GM23338 (cell line): ENCODE data around the gene FASTKD2. TPM values are rescaled to one million over a fixed set of nuclear protein-coding genes. Genes with fewer than 3 reads are reported as not detected.

Experiments used
- ATAC-seq: fragments of 200-7000 bp; cut with Tn5 transposase; 3 replicates; pipeline ENCODE4 v1.9.1; 2020
- DNase-seq: peaks from one replicate; pipeline ENCODE4 v3.0.0-alpha.2; 2015; ENCODE audit warnings: low spot score
- H2AFZ ChIP-seq: fragments of 200-600 bp; sonication (generic); 2 replicates; pipeline ENCODE4 v1.8.0; 2016; ENCODE audit warnings: antibody characterized with exemption, mild to moderate bottlenecking, moderate library complexity
- H3F3A ChIP-seq: fragments of 200-600 bp; sonication (generic); replicated peaks from 2 replicates; pipeline ENCODE4 v1.8.0; 2017; ENCODE audit warnings: antibody characterized with exemption, mixed run types, low read depth
- H3K27ac ChIP-seq: fragments of 200-600 bp; sonication (generic); 2 replicates; pipeline ENCODE4 v1.6.1; 2016; ENCODE audit warnings: low read depth
- H3K27me3 ChIP-seq: fragments of 200-600 bp; sonication (generic); 2 replicates; pipeline ENCODE4 v1.8.0; 2016; ENCODE audit warnings: mild to moderate bottlenecking, mixed run types, moderate library complexity; ENCODE audit not compliant: insufficient read depth
- H3K36me3 ChIP-seq: fragments of 200-600 bp; sonication (generic); 2 replicates; pipeline ENCODE4 v1.8.0; 2016; ENCODE audit warnings: mild to moderate bottlenecking; ENCODE audit not compliant: insufficient read depth
- H3K4me1 ChIP-seq: fragments of 200-600 bp; sonication (generic); 2 replicates; pipeline ENCODE4 v1.8.0; 2016; ENCODE audit warnings: mild to moderate bottlenecking, moderate library complexity; ENCODE audit not compliant: insufficient read depth
- H3K4me2 ChIP-seq: fragments of 200-600 bp; sonication (generic); 2 replicates; pipeline ENCODE4 v1.7.1; 2017; ENCODE audit warnings: mixed run types
- H3K4me3 ChIP-seq: fragments of 200-600 bp; sonication (generic); 2 replicates; pipeline ENCODE4 v1.6.1; 2016; ENCODE audit warnings: mixed run types
- H3K79me2 ChIP-seq: fragments of 200-600 bp; sonication (generic); replicated peaks from 2 replicates; pipeline ENCODE4 v1.8.0; 2017; ENCODE audit warnings: mild to moderate bottlenecking; ENCODE audit not compliant: insufficient read depth
- H3K9me2 ChIP-seq: fragments of 200-600 bp; sonication (generic); 2 replicates; pipeline ENCODE4 v1.8.0; 2017; ENCODE audit not compliant: insufficient read depth
- H4K20me1 ChIP-seq: fragments of 200-600 bp; sonication (generic); replicated peaks from 2 replicates; pipeline ENCODE4 v1.8.0; 2017; ENCODE audit warnings: mild to moderate bottlenecking; ENCODE audit not compliant: insufficient read depth
- H3K27ac Mint-ChIP-seq: 2 replicates; pipeline ENCODE4 v1.8.0; 2020; ENCODE audit warnings: inconsistent platforms, mild to moderate bottlenecking, moderate library complexity, mixed read lengths
- H3K27me3 Mint-ChIP-seq: 3 replicates; pipeline ENCODE4 v1.8.0; 2022; ENCODE audit warnings: low read depth, mild to moderate bottlenecking, moderate library complexity, mixed read lengths, inconsistent platforms; ENCODE audit not compliant: insufficient read depth, poor library complexity
- H3K36me3 Mint-ChIP-seq: 3 replicates; pipeline ENCODE4 v1.8.0; 2021; ENCODE audit warnings: low read depth, mild to moderate bottlenecking, inconsistent platforms, moderate library complexity, mixed read lengths
- H3K4me1 Mint-ChIP-seq: 3 replicates; pipeline ENCODE4 v1.8.0; 2020; ENCODE audit warnings: mild to moderate bottlenecking, inconsistent platforms, mixed read lengths
- H3K4me3 Mint-ChIP-seq: 3 replicates; pipeline ENCODE4 v1.8.0; 2021; ENCODE audit warnings: moderate library complexity, mild to moderate bottlenecking, inconsistent platforms, mixed read lengths
- H3K9me3 Mint-ChIP-seq: 3 replicates; pipeline ENCODE4 v1.8.0; 2020; ENCODE audit warnings: moderate library complexity, mild to moderate bottlenecking, inconsistent platforms, mixed read lengths
- EZH2 ChIP-seq: fragments of 200-600 bp; sonication (generic); IDR thresholded peaks from one replicate; pipeline ENCODE4 v1.8.0; 2017; ENCODE audit warnings: antibody characterized with exemption, mild to moderate bottlenecking, low read depth; ENCODE audit not compliant: unreplicated experiment
- EZH2phosphoT487 ChIP-seq: fragments of 200-600 bp; sonication (generic); IDR thresholded peaks from one replicate; pipeline ENCODE4 v1.8.1; 2018; ENCODE audit warnings: antibody characterized with exemption; ENCODE audit not compliant: unreplicated experiment
- JUNB ChIP-seq: IDR thresholded peaks from one replicate; pipeline ENCODE4 v1.6.1; 2016; ENCODE audit warnings: antibody characterized with exemption; ENCODE audit not compliant: unreplicated experiment
- NANOG ChIP-seq: IDR thresholded peaks from 2 replicates; pipeline ENCODE4 v1.6.1; 2016; ENCODE audit warnings: antibody characterized with exemption, borderline replicate concordance
- POLR2AphosphoS5 ChIP-seq: IDR thresholded peaks from 2 replicates; pipeline ENCODE4 v1.6.1; 2016; ENCODE audit warnings: antibody characterized with exemption, low read depth
- REST ChIP-seq: IDR thresholded peaks from one replicate; pipeline ENCODE4 v1.6.1; 2018; ENCODE audit warnings: antibody characterized with exemption; ENCODE audit not compliant: unreplicated experiment
- ZNF331 ChIP-seq: fragments of 250-450 bp; sonication (Bioruptor Pico); IDR thresholded peaks from 2 replicates; pipeline ENCODE4 v1.5.0; 2020; ENCODE audit warnings: low read depth, mild to moderate bottlenecking, moderate library complexity
- long read RNA-seq: library from polyadenylated mRNA; unstranded; transcript quantifications from one replicate; pipeline ENCODE4 v2.0.0, GENCODE V29; 2020; ENCODE audit not compliant: unreplicated experiment
- polyA plus RNA-seq: library from polyadenylated mRNA; unstranded; fragments of >200 nt; fragmentation: Nextera tagmentation; extraction: Ambion mirVana; gene quantifications from 2 replicates; pipeline ENCODE4 v1.2.1, GENCODE V29; 2016
- total RNA-seq: library from RNA; depleted of rRNA; stranded (reverse); fragments of >200 nt; shearing (Covaris generic); gene quantifications from 2 replicates; pipeline ENCODE4 v1.2.3, GENCODE V29; 2014; rRNA removed
- TF ChIP-seq, protein P1 (sequence below): IDR thresholded peaks from 2 replicates; pipeline ENCODE4 v1.6.1; 2016; ENCODE audit warnings: antibody characterized with exemption
- TF ChIP-seq, protein P2 (sequence below), 2 experiments: fragments of 200-600 bp in 1 of 2; sonication (generic) in 1 of 2; conservative IDR thresholded peaks; 2 replicates each; pipeline versions ENCODE4 v1.5.1 to v1.6.1; 2016 to 2017; ENCODE audit warnings: antibody characterized with exemption in 2 of 2, low read depth in 2 of 2, mild to moderate bottlenecking in 2 of 2, moderate library complexity in 1 of 2

The FASTKD2 gene
- 48.7 and 53.8 TPM in 2 replicates for total RNA-seq
- 15.0 and 20.5 TPM in 2 replicates for polyA plus RNA-seq
- long read RNA-seq, transcript FASTKD2-201 (12 exons, 3,188 nt) = minor isoform, 11 of 33 reads
- long read RNA-seq, transcript FASTKD2-202 (12 exons, 2,586 nt) = major isoform, 16 of 33 reads
- long read RNA-seq, partial matches to known transcripts = 4 of 33 reads
- long read RNA-seq, other reads (novel, unspliced or antisense) = 2 of 33 reads

DNA sequence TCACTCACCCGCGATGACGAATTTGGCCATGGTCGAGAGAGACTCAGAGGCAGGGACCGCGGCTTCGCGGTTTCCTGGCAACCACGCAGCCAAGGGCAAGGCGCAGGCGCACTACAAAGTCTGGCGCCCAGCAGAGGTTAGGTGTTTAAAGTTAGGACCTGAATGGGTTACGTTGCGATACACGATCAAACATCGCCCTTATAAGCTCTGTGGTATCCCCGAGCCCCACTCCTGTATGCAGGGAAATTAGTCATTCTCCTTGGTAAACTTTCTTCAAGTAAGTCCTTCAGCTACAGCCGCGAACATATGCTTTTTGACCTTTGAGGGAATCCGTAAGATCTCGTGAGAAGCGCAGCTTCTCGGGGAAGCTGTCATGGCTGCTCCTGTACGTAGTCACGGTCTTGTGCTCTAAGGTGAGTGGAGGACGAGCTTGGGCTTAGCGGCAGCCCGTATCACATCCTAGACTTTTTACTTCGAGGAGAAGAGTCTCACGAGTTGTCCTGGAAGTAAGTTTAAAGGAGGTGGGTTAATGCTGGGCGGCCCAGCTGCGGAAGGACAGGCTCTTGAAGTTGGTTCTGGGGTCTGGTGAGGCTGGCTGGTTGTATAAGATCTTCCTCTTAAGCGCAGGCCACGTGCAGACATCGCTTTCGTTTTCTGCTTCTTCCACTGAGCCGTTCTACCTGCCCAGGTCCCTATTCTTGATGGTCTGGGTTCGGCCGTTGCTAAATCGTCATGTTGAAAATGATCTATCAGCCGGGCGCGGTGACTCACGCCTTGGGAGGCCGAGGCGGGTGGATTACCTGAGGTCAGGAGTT lies at the start of gene FASTKD2, which contains the start of gene MDH1B:
Gene FASTKD2 (plus strand): TSS at position 365 of the 815 bp plus-strand sequence. CDS start 1,088 bp downstream, outside the sequence.
Gene MDH1B (minus strand): TSS at position 87 of the 815 bp plus-strand sequence. CDS start 57 bp downstream, at position 30.
- Histone ChIP-seq H4K20me1 (no peaks in the 10 kb centered on the region; the same call in 1 of the 2 replicates), H3F3A (no peaks in the 10 kb centered on the region), H3K4me2 (peak within 1 kb of the TSS; percentile 95), H3K79me2 (peaks cover 37% of the 10 kb centered on the region), H3K4me3 (peak within 1 kb of the TSS; percentile 82), H3K4me1 (peaks cover 13% of the 10 kb centered on the region), H3K27ac (peak within 1 kb of the TSS; percentile 62), H2AFZ (peak within 1 kb of the TSS; percentile 100), H3K27me3 (no peaks in the 10 kb centered on the region), H3K36me3 (no peaks in the 10 kb centered on the region), H3K9me2 (no peaks in the 10 kb centered on the region)
- peaks cover 25% of the 10 kb centered on the region for H3K36me3 Mint-ChIP-seq
- TF ChIP-seq ZNF331 (CRISPR knock-in tag) (no peak), EZH2phosphoT487 (no peak), REST (peak; percentile 19), POLR2AphosphoS5 (peak; percentile 86)
- TF ChIP-seq, protein P1, sequence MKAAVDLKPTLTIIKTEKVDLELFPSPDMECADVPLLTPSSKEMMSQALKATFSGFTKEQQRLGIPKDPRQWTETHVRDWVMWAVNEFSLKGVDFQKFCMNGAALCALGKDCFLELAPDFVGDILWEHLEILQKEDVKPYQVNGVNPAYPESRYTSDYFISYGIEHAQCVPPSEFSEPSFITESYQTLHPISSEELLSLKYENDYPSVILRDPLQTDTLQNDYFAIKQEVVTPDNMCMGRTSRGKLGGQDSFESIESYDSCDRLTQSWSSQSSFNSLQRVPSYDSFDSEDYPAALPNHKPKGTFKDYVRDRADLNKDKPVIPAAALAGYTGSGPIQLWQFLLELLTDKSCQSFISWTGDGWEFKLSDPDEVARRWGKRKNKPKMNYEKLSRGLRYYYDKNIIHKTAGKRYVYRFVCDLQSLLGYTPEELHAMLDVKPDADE = peak; percentile 59
- H3K4me3 Mint-ChIP-seq = peak within 1 kb of the TSS; percentile 98; the same call in 2 of the 3 replicates
- peaks cover 7% of the 10 kb centered on the region for H3K27me3 Mint-ChIP-seq
- peaks cover 17% of the 10 kb centered on the region for H3K4me1 Mint-ChIP-seq
- peak within 1 kb of the TSS; percentile 99 for H3K27ac Mint-ChIP-seq
- ATAC-seq (peak; percentile 96), DNase-seq (peak; percentile 93)
- H3K9me3 Mint-ChIP-seq = no peaks in the 10 kb centered on the region

DNA sequence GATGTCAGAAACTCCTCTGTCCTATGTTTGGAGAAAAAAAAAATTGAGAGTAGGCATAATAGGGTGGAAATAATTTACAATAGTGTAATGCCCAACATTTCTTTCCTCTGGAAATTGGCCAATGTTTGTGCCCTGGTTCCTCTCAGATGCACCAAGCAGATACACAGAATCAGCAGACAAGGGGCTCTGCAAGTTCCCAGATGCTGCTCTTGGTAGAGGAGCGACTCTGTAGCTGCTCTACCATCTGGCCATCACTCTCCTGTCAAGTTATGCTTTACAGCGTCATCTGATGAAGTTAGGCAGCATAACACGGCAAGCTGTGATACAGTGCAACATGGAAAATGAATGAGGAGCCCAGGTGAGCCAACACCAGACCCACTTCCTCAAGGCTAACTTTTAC lies 48.8 kb upstream of the FASTKD2 start:
- no peak overlapping the region for H3K4me2 ChIP-seq
- H3K4me3 ChIP-seq = no peak overlapping the region
- Mint-ChIP-seq H3K27ac (no peak overlapping the region), H3K27me3 (no peaks in the 10 kb centered on the region), H3K4me3 (no peak overlapping the region), H3K9me3 (peaks cover 4% of the 10 kb centered on the region; the same call in 2 of the 3 replicates), H3K4me1 (peaks cover 17% of the 10 kb centered on the region), H3K36me3 (no peaks in the 10 kb centered on the region)
- H4K20me1 ChIP-seq = no peaks in the 10 kb centered on the region
- H2AFZ ChIP-seq = no peak overlapping the region
- no peaks in the 10 kb centered on the region for H3K27me3 ChIP-seq
- H3K79me2 ChIP-seq = no peaks in the 10 kb centered on the region
- peaks cover 3% of the 10 kb centered on the region; the same call in 1 of the 2 replicates for H3K9me2 ChIP-seq
- DNase-seq (no peak), ATAC-seq (no peak)
- H3F3A ChIP-seq = no peaks in the 10 kb centered on the region
- no peaks in the 10 kb centered on the region for H3K36me3 ChIP-seq
- no peak overlapping the region for H3K27ac ChIP-seq
- peaks cover 11% of the 10 kb centered on the region for H3K4me1 ChIP-seq
- TF ChIP-seq, protein P2, sequence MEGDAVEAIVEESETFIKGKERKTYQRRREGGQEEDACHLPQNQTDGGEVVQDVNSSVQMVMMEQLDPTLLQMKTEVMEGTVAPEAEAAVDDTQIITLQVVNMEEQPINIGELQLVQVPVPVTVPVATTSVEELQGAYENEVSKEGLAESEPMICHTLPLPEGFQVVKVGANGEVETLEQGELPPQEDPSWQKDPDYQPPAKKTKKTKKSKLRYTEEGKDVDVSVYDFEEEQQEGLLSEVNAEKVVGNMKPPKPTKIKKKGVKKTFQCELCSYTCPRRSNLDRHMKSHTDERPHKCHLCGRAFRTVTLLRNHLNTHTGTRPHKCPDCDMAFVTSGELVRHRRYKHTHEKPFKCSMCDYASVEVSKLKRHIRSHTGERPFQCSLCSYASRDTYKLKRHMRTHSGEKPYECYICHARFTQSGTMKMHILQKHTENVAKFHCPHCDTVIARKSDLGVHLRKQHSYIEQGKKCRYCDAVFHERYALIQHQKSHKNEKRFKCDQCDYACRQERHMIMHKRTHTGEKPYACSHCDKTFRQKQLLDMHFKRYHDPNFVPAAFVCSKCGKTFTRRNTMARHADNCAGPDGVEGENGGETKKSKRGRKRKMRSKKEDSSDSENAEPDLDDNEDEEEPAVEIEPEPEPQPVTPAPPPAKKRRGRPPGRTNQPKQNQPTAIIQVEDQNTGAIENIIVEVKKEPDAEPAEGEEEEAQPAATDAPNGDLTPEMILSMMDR (conservative IDR thresholded peaks at IDR 0.05; ENCODE audit: low read depth in 2 of 2) = no peak
- TF ChIP-seq EZH2phosphoT487 (no peak), NANOG (no peak), EZH2 (no peak), REST (no peak), POLR2AphosphoS5 (no peak), JUNB (no peak)
- TF ChIP-seq, protein P1 = no peak
